HEK293 (cell line): ENCODE results near the gene HMGXB4.

ENCODE experiments used
- CTCF ChIP-seq: fragments of 450-650 bp; formaldehyde crosslinking; IDR thresholded peaks from 2 replicates; pipeline ENCODE4 v1.5.1; 2016; ENCODE audit warnings: missing biosample characterization, missing genetic modification characterization
- MEIS1 ChIP-seq: sonication (generic); formaldehyde crosslinking; IDR thresholded peaks from 2 replicates; pipeline ENCODE4 v1.8.1; 2022; ENCODE audit warnings: missing genetic modification reagents, mild to moderate bottlenecking, borderline replicate concordance
- YY1 ChIP-seq: fragments of 450-650 bp; formaldehyde crosslinking; IDR thresholded peaks from 2 replicates; pipeline ENCODE4 v1.5.1; 2018; ENCODE audit warnings: missing biosample characterization, missing genetic modification characterization
- ZBTB48 ChIP-seq: fragments of 450-650 bp; formaldehyde crosslinking; IDR thresholded peaks from 2 replicates; pipeline ENCODE4 v1.5.1; 2016; ENCODE audit warnings: missing biosample characterization, missing genetic modification characterization
- ZNF621 ChIP-seq: fragments of 450-650 bp; formaldehyde crosslinking; IDR thresholded peaks from 2 replicates; pipeline ENCODE4 v1.5.1; 2017; ENCODE audit warnings: missing biosample characterization, missing genetic modification characterization
- ZNF792 ChIP-seq: fragments of 450-650 bp; formaldehyde crosslinking; IDR thresholded peaks from 2 replicates; pipeline ENCODE4 v1.5.1; 2016; ENCODE audit warnings: missing biosample characterization, missing genetic modification characterization

DNA sequence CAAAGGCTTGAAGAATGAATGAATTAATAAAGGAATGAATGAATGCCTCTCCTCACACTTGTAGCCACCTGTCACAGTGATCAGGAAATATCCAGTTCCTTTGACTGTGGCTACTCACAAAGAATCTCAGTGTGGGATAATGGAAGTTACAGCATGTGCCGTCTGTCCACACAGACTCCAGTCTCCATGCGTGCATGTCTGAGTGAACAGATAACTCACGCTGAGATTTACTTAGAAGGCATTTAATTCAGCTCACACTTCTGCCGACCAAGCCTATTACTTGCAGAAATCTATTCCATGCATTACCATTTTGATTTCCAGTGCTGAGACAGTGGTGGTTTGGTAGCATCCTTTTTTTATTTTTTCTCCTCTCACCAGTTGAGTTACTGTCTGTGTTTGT lies 32.3 kb upstream of the HMGXB4 start:
- no peak for TF ChIP-seq YY1 (tag by site-specific recombination)
- TF ChIP-seq CTCF (tag by site-specific recombination): no peak
- TF ChIP-seq ZNF621: no peak
- TF ChIP-seq ZNF792: no peak
- TF ChIP-seq MEIS1 (CRISPR knock-in tag): no peak
- no peak for TF ChIP-seq ZBTB48 (tag by site-specific recombination)
